ENCODE data around the gene ADGRB3. TPM values are rescaled to one million over a fixed set of nuclear protein-coding genes. Genes with fewer than 3 reads are reported as not detected.

The ADGRB3 gene
- polyA plus RNA-seq, 3 donors, result 0.04 to 0.23 (median 0.05) TPM

DNA sequence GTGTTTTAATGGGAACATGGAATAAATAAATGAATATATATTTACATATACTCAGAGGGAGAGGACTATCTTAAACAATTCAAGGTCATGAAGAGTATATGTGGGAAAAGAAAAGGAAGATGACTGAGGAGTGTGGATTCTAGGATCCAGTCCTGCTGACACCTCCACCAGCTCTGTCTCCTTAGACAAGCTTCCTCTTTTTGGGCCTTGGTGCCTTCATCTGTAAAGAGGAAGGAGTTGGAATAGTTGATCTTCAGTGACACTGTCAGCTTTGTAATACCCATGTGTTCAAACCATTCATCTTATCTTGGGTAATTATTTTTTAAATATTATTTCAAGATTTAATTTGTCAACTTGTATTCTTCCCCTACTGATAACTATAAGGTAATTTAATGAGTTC lies 338.0 kb downstream of the ADGRB3 start:
- H3K9ac ChIP-seq (ENCODE audit: insufficient read depth, low read length, poor library complexity, severe bottlenecking), result no peak overlapping the region
- Mint-ChIP-seq H3K4me1 (no peaks in the 10 kb centered on the region), H3K9me3 (no peaks in the 10 kb centered on the region), H3K27me3 (ENCODE audit: low read depth in 3 of 3) (peaks cover 0 to 3% (median 0%) of the 10 kb centered on the region in 3 donors), H3K4me3 (no peak overlapping the region), H3K36me3 (no peaks in the 10 kb centered on the region), H3K27ac (no peak overlapping the region)
- intact Hi-C loops (cut with micrococcal nuclease), result no loop called here
- no peaks in the 10 kb centered on the region for H3K79me2 ChIP-seq (ENCODE audit: insufficient read depth, low read length)
- H4K20me1 ChIP-seq (ENCODE audit: insufficient read depth, low read length), result no peaks in the 10 kb centered on the region
- TF ChIP-seq, protein P1, sequence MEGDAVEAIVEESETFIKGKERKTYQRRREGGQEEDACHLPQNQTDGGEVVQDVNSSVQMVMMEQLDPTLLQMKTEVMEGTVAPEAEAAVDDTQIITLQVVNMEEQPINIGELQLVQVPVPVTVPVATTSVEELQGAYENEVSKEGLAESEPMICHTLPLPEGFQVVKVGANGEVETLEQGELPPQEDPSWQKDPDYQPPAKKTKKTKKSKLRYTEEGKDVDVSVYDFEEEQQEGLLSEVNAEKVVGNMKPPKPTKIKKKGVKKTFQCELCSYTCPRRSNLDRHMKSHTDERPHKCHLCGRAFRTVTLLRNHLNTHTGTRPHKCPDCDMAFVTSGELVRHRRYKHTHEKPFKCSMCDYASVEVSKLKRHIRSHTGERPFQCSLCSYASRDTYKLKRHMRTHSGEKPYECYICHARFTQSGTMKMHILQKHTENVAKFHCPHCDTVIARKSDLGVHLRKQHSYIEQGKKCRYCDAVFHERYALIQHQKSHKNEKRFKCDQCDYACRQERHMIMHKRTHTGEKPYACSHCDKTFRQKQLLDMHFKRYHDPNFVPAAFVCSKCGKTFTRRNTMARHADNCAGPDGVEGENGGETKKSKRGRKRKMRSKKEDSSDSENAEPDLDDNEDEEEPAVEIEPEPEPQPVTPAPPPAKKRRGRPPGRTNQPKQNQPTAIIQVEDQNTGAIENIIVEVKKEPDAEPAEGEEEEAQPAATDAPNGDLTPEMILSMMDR (IDR thresholded peaks at IDR 0.05), result no peak
- peak; percentile 6 to 26 (median 13) for DNase-seq
- no peaks in the 10 kb centered on the region for H3K9me3 ChIP-seq (replicated peaks in 1 of 2; ENCODE audit: control insufficient read depth in 1 of 2, insufficient read depth in 1 of 2, low read length in 2 of 2)
- no peaks in the 10 kb centered on the region for H3K27me3 ChIP-seq (ENCODE audit: control insufficient read depth in 2 of 2, insufficient read depth in 2 of 2, low read length in 2 of 2)
- H3K4me3 ChIP-seq (replicated peaks in 1 of 3; ENCODE audit: low read depth in 2 of 3, low read length in 3 of 3), result no peak overlapping the region
- no peak overlapping the region for H2AFZ ChIP-seq (ENCODE audit: insufficient read depth, low read depth, low read length, poor library complexity, severe bottlenecking)
- H3K4me2 ChIP-seq (replicated peaks; ENCODE audit: extremely low read depth, low read length, poor library complexity, severe bottlenecking), result no peak overlapping the region
- H3K4me1 ChIP-seq (ENCODE audit: control insufficient read depth in 1 of 2, insufficient read depth in 2 of 2, low read length in 2 of 2), result peaks cover 0 to 2% of the 10 kb centered on the region in 2 donors
- H3K36me3 ChIP-seq (replicated peaks in 1 of 2; ENCODE audit: control insufficient read depth in 1 of 2, insufficient read depth in 2 of 2, low read length in 2 of 2), result no peaks in the 10 kb centered on the region
- no peak overlapping the region for H3K27ac ChIP-seq (ENCODE audit: low read depth in 1 of 2, low read length in 2 of 2)

DNA sequence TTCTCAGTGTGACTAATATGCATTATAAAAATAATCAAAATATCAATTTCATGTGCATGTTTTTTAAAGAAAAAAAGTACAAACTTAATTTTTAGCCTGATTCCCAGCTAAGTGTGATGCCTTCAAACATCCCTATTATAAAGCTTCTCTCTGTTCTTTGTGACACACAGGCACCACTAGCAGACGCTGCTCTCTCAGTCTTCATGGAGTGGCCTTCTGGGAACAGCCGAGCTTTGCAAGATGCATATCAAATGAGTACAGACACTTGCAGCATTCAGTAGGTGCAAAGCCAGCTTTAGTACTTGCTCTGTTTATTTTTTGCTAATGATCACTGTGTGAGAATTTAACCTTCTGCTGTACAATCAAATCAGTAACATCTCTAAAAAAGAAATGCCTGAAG lies 340.0 kb downstream of the ADGRB3 start:
- H2AFZ ChIP-seq (ENCODE audit: insufficient read depth, low read depth, low read length, poor library complexity, severe bottlenecking), result no peak overlapping the region
- Mint-ChIP-seq H3K9me3 (no peaks in the 10 kb centered on the region), H3K27me3 (ENCODE audit: low read depth in 3 of 3) (peaks cover 0 to 3% (median 0%) of the 10 kb centered on the region in 3 donors), H3K36me3 (no peaks in the 10 kb centered on the region), H3K4me3 (no peak overlapping the region), H3K27ac (no peak overlapping the region), H3K4me1 (no peaks in the 10 kb centered on the region)
- no peaks in the 10 kb centered on the region for H3K9me3 ChIP-seq (replicated peaks in 1 of 2; ENCODE audit: control insufficient read depth in 1 of 2, insufficient read depth in 1 of 2, low read length in 2 of 2)
- DNase-seq, result no peak
- H4K20me1 ChIP-seq (ENCODE audit: insufficient read depth, low read length), result no peaks in the 10 kb centered on the region
- H3K27ac ChIP-seq (ENCODE audit: low read depth in 1 of 2, low read length in 2 of 2), result no peak overlapping the region
- no peak overlapping the region for H3K4me2 ChIP-seq (replicated peaks; ENCODE audit: extremely low read depth, low read length, poor library complexity, severe bottlenecking)
- H3K27me3 ChIP-seq (ENCODE audit: control insufficient read depth in 2 of 2, insufficient read depth in 2 of 2, low read length in 2 of 2), result no peaks in the 10 kb centered on the region
- no peaks in the 10 kb centered on the region for H3K4me1 ChIP-seq (ENCODE audit: control insufficient read depth in 1 of 2, insufficient read depth in 2 of 2, low read length in 2 of 2)
- TF ChIP-seq, protein P1 (IDR thresholded peaks at IDR 0.05), result no peak
- H3K36me3 ChIP-seq (replicated peaks in 1 of 2; ENCODE audit: control insufficient read depth in 1 of 2, insufficient read depth in 2 of 2, low read length in 2 of 2), result no peaks in the 10 kb centered on the region
- no peak overlapping the region for H3K9ac ChIP-seq (ENCODE audit: insufficient read depth, low read length, poor library complexity, severe bottlenecking)
- no peak overlapping the region for H3K4me3 ChIP-seq (replicated peaks in 1 of 3; ENCODE audit: low read depth in 2 of 3, low read length in 3 of 3)
- H3K79me2 ChIP-seq (ENCODE audit: insufficient read depth, low read length), result no peaks in the 10 kb centered on the region
- intact Hi-C loops (cut with micrococcal nuclease), result no loop called here
- 100% methylated on average over 2 of the region's 2 CpGs for WGBS (ENCODE audit: insufficient coverage)
